Measurements from ENCODE around the gene MAP3K19.
A peak's percentile ranks its signal among the peaks of the same experiment; 100 is the strongest.
"Not testable (repeated sequence)": the region's sequence is repeated elsewhere in the genome, so short reads cannot be mapped to it uniquely, and the experiment has no call there.

MAP3K19 gene

GRCh38 chr2:134980639-134981038 is 66.6 kb downstream of the MAP3K19 start:
- H3K4me2 ChIP-seq (ENCODE audit: low read length): no peak overlapping the region
- no peaks in the 10 kb centered on the region for H3K36me3 ChIP-seq (ENCODE audit: control insufficient read depth, low read length)
- H3K27me3 ChIP-seq (ENCODE audit: control insufficient read depth, low read length): no peaks in the 10 kb centered on the region
- TF ChIP-seq EZH2phosphoT487 (IDR thresholded peaks at IDR 0.05; ENCODE audit: borderline replicate concordance, low read length): no peak
- TF ChIP-seq, protein P1, sequence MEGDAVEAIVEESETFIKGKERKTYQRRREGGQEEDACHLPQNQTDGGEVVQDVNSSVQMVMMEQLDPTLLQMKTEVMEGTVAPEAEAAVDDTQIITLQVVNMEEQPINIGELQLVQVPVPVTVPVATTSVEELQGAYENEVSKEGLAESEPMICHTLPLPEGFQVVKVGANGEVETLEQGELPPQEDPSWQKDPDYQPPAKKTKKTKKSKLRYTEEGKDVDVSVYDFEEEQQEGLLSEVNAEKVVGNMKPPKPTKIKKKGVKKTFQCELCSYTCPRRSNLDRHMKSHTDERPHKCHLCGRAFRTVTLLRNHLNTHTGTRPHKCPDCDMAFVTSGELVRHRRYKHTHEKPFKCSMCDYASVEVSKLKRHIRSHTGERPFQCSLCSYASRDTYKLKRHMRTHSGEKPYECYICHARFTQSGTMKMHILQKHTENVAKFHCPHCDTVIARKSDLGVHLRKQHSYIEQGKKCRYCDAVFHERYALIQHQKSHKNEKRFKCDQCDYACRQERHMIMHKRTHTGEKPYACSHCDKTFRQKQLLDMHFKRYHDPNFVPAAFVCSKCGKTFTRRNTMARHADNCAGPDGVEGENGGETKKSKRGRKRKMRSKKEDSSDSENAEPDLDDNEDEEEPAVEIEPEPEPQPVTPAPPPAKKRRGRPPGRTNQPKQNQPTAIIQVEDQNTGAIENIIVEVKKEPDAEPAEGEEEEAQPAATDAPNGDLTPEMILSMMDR (IDR thresholded peaks at IDR 0.05; ENCODE audit: low read depth, low read length, poor library complexity, severe bottlenecking): no peak
- peaks cover 15% of the 10 kb centered on the region for H3K4me1 ChIP-seq (ENCODE audit: control insufficient read depth, low read length)
- no peaks in the 10 kb centered on the region for H4K20me1 ChIP-seq (ENCODE audit: control insufficient read depth, insufficient read depth, low read depth, low read length)
- H3K9me2 ChIP-seq (replicated peaks; ENCODE audit: control insufficient read depth, low read length): no peaks in the 10 kb centered on the region
- H3K9me3 ChIP-seq (ENCODE audit: control insufficient read depth, insufficient read depth, low read length): peaks cover 3% of the 10 kb centered on the region; the same call in 1 of the 2 replicates
- no peak overlapping the region for H3K27ac ChIP-seq (ENCODE audit: low read depth, low read length)
- no peaks in the 10 kb centered on the region for H3K79me2 ChIP-seq (ENCODE audit: control insufficient read depth, low read length)
- no peaks in the 10 kb centered on the region for H3F3A ChIP-seq (ENCODE audit: control insufficient read depth, insufficient read depth)
- H3K4me3 ChIP-seq (ENCODE audit: low read length): no peak overlapping the region

- no peak for TF ChIP-seq EZH2phosphoT487 (IDR thresholded peaks at IDR 0.05; ENCODE audit: borderline replicate concordance, low read length)
- TF ChIP-seq, protein P1 (IDR thresholded peaks at IDR 0.05; ENCODE audit: low read depth, low read length, poor library complexity, severe bottlenecking): no peak
- Histone ChIP-seq H3K9me3 (ENCODE audit: control insufficient read depth, insufficient read depth, low read length) (peaks cover 14% of the 10 kb centered on the region), H3K27ac (ENCODE audit: low read depth, low read length) (no peak overlapping the region), H3K79me2 (ENCODE audit: control insufficient read depth, low read length) (no peaks in the 10 kb centered on the region), H3K9me2 (replicated peaks; ENCODE audit: control insufficient read depth, low read length) (no peaks in the 10 kb centered on the region), H3K36me3 (ENCODE audit: control insufficient read depth, low read length) (no peaks in the 10 kb centered on the region), H3F3A (ENCODE audit: control insufficient read depth, insufficient read depth) (no peaks in the 10 kb centered on the region), H3K4me1 (ENCODE audit: control insufficient read depth, low read length) (peaks cover 18% of the 10 kb centered on the region), H3K4me3 (ENCODE audit: low read length) (no peak overlapping the region), H4K20me1 (ENCODE audit: control insufficient read depth, insufficient read depth, low read depth, low read length) (no peaks in the 10 kb centered on the region), H3K27me3 (ENCODE audit: control insufficient read depth, low read length) (no peaks in the 10 kb centered on the region), H3K4me2 (ENCODE audit: low read length) (no peak overlapping the region)
Observed at GRCh38 chr2:134979221-134979620, 68.0 kb downstream of the MAP3K19 start.

- H3K27ac ChIP-seq (ENCODE audit: low read depth, low read length); H3K79me2 ChIP-seq (ENCODE audit: control insufficient read depth, low read length); H3K36me3 ChIP-seq (ENCODE audit: control insufficient read depth, low read length); H3F3A ChIP-seq (ENCODE audit: control insufficient read depth, insufficient read depth); H3K27me3 ChIP-seq (ENCODE audit: control insufficient read depth, low read length); H3K4me3 ChIP-seq (ENCODE audit: low read length); H3K9me2 ChIP-seq (replicated peaks; ENCODE audit: control insufficient read depth, low read length); H3K4me2 ChIP-seq (ENCODE audit: low read length); H4K20me1 ChIP-seq (ENCODE audit: control insufficient read depth, insufficient read depth, low read depth, low read length): not testable (repeated sequence)
- Histone ChIP-seq H3K4me1 (ENCODE audit: control insufficient read depth, low read length) (peaks cover 18% of the 10 kb centered on the region), H3K9me3 (ENCODE audit: control insufficient read depth, insufficient read depth, low read length) (peaks cover 14% of the 10 kb centered on the region)
Observed at GRCh38 chr2:134977104-134977503, 70.1 kb downstream of the MAP3K19 start.

- TF ChIP-seq, protein P1 (IDR thresholded peaks at IDR 0.05; ENCODE audit: low read depth, low read length, poor library complexity, severe bottlenecking): no peak
- TF ChIP-seq EZH2phosphoT487 (IDR thresholded peaks at IDR 0.05; ENCODE audit: borderline replicate concordance, low read length): no peak
- H3K4me1 ChIP-seq (ENCODE audit: control insufficient read depth, low read length): peaks cover 18% of the 10 kb centered on the region
- no peak overlapping the region for H3K27ac ChIP-seq (ENCODE audit: low read depth, low read length)
- no peaks in the 10 kb centered on the region for H3K9me2 ChIP-seq (replicated peaks; ENCODE audit: control insufficient read depth, low read length)
- peak overlapping the region; percentile 29 for H3K4me2 ChIP-seq (ENCODE audit: low read length)
- H3K4me3 ChIP-seq (ENCODE audit: low read length): no peak overlapping the region
- no peaks in the 10 kb centered on the region for H4K20me1 ChIP-seq (ENCODE audit: control insufficient read depth, insufficient read depth, low read depth, low read length)
- no peaks in the 10 kb centered on the region for H3K27me3 ChIP-seq (ENCODE audit: control insufficient read depth, low read length)
- H3F3A ChIP-seq (ENCODE audit: control insufficient read depth, insufficient read depth): no peaks in the 10 kb centered on the region
- no peaks in the 10 kb centered on the region for H3K36me3 ChIP-seq (ENCODE audit: control insufficient read depth, low read length)
- H3K79me2 ChIP-seq (ENCODE audit: control insufficient read depth, low read length): no peaks in the 10 kb centered on the region
- H3K9me3 ChIP-seq (ENCODE audit: control insufficient read depth, insufficient read depth, low read length): peaks cover 14% of the 10 kb centered on the region
Observed at GRCh38 chr2:134976074-134976702, 71.1 kb downstream of the MAP3K19 start.

Data from DOHH2 (cell line).